T-helper 1 cell (primary cell): ENCODE data around the gene BAD.

Source experiments
- DNase-seq, 5 donors: peaks; one replicate each; pipeline ENCODE4 v3.0.0-alpha.2; 2012 to 2020

The BAD gene

DNA sequence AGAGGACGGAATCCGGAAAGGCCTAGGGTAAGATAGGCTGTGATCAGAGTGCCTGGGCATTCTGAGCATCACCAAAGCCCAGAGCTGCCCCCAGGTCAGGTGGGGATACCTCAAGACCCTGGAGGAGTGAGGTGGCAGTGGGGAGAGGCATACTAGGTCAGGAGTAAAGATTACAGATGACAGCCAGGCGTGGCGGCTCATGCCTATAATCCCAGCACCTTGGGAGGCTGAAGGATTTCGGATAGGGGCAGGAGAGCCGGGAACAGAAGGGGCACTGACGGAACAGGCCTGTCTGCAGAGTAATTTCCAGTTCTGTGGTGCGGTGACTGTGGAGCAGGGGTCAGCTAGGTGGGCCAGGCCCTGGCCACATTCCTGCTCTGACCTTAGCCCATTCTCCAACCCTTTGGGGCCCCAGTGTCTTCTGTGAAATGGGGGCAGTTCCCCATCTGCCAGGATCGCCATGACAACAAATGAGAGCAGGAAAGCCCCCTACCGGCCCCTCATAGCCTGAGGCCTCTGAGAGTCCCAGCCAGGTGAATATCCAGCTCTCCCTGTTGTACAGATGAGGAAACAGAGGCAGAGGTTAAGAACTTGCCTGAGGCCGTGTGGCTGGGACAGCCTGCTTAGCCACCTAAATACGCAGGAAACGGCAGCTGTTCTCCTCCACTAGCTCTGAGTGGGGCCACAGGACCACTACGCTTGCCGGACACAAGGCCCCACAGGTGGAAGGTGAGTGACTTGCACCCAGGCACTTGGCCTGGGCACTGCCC is 9.2 kb downstream of the BAD start:
- no peak for DNase-seq

DNA sequence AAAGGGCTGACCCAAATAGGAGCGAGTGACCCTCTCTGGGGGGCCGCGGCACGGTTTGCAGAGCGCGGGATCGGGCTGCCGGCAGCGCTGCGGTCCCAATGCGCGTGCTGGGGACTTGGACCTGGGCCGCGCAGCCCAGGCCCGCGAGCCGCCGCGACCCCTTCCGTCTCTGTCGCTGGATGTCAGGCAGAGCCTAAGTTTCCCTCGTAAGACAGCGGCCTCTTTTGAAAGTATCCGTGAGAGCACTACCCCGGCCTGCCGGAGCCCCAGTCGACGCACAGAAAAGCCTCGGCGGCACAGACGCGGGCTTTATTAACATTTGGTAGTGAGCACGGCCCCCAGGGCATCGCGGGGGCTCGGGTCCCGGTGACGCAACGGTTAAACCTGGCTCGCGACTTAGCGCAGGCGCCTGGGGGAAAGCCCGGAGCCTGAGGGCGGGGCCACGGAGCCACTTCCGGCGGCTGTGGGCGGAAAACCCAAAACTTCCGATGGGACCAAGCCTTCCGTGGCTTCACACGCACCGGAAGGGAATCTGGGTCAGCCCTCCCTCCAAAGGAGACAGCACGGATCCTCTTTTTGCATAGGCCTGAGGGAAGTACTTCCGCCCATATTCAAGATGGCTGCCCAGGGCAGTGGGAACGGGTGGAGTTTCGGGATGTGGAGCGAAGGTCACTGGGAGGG is 14.8 kb downstream of the BAD start:
- peak; percentile 94 to 99 (median 96) for DNase-seq

DNA sequence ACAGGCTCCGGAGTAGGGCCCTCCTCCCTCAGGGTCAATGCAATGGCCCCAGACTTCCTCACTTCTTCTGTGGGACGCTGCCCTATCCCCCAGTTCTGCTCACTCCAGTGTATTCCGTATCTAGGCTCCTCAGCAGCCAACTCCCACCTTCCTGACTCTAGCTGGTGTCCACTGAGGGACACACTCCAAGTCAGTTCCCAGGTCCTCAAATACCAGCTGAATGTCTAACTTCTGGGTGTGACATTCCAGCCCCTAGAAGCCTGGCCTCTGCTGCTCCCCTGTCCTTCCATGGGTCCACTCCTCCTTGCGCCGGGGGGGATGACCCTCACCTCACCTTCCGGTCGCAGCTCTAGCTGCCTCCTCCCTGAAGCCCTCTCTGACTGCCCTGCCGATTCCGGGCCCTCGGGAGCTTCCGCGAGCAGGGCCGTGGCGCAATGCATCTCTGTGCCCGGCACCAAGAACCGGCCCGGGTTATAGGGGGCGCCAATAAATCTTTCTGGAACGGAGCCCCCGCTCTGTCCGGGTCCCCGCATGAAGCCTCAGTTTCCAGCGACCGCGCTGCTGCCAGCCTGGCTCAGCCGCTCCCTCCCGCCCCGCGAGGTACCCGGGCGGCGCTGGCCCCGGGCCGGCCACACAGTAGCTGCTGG is 15.4 kb downstream of the BAD start:
- peak in 3 of 5 donors; percentile 25 to 63 (median 27) for DNase-seq

DNA sequence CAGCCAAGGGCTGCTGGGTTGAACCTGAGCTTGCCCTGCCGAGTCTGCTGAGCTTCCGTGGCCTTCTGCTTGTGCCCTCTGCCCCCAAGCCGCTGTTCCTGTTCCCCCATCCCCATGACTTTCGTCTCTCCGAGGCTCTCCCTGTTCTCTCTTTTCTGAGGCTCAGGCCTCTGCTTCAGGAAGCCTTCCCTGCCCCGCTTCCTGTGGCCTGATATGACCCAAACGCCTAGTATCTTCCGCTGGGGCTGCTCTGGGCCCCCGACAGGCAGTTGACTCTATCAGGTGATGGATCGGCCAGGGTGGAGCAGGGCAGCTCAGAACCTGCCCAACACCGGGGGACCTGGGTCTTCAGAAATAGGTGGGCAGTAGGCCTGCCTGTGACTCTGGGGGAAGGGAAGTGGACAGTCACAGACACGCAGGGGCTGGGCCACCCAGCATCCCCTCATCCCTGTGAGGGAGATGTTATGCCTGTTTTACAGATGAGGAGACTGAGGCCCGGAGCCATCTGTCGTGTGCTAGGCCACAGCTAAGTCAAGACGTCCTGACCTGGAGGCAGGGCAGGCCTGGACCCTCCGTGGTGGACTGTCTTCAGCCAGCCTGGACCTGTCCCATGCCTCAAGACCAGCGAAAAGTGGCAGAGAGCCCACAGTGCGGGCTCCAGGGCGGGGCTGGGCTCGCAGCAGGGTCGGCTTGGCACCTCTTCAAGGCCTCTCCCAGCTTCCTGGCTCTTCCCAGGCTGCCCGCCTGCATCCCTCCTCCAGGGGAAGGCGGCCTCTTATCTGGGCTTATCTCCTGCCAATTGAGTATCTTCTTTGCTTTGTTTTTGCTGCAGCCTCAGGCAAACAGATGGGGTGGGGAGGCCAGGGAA is 16.2 kb downstream of the BAD start:
- DNase-seq, result no peak

DNA sequence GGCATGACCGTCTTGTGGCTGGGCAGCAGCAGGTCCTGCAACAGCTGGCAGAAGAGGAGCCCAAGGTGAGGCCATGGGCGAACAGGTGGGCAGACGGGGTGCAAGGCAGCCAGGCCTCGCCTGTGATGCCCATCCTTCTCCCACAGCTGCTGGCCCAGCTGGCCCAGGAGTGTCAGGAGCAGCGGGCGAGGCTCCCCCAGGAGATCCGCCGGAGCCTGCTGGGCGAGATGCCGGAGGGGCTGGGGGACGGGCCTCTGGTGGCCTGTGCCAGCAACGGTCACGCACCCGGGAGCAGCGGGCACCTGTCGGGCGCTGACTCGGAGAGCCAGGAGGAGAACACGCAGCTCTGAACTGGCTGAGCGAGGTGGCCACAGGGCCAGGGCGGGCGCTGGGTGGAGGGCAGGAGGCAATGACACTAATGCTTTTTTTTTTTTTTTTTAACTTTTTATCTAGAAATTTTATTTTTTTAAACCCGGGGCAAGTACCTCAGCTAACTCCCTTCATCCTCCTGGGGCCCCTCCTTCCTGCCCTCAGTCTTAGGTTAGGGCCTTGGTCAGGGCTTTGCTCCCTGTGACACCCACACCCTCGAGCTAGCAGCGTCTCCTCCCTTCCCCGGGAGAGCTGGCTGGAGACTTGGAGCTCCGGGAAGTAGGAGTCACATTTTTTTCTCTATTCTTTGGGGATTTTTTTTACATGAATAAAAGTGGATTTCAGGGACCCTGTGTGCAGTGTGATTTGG is 17.1 kb downstream of the BAD start:
- no peak for DNase-seq

DNA sequence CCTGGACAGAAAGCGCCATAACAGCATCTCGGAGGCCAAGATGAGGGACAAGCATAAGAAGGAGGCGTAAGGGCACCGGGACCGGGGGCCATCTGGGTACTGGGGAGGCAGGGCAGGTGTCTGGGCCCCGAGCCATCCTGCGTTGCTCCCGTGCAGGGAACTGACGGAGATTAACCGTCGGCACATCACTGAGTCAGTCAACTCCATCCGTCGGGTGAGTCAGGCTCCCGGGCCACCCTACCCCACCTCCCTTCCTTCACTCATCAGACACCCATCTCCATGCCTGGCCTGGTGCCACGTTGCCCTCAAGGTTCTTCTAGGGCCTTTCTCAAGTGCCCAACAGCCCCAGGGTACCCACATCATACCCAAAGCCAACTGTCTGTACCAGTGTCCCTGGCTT is 18.1 kb downstream of the BAD start:
- DNase-seq, result no peak

DNA sequence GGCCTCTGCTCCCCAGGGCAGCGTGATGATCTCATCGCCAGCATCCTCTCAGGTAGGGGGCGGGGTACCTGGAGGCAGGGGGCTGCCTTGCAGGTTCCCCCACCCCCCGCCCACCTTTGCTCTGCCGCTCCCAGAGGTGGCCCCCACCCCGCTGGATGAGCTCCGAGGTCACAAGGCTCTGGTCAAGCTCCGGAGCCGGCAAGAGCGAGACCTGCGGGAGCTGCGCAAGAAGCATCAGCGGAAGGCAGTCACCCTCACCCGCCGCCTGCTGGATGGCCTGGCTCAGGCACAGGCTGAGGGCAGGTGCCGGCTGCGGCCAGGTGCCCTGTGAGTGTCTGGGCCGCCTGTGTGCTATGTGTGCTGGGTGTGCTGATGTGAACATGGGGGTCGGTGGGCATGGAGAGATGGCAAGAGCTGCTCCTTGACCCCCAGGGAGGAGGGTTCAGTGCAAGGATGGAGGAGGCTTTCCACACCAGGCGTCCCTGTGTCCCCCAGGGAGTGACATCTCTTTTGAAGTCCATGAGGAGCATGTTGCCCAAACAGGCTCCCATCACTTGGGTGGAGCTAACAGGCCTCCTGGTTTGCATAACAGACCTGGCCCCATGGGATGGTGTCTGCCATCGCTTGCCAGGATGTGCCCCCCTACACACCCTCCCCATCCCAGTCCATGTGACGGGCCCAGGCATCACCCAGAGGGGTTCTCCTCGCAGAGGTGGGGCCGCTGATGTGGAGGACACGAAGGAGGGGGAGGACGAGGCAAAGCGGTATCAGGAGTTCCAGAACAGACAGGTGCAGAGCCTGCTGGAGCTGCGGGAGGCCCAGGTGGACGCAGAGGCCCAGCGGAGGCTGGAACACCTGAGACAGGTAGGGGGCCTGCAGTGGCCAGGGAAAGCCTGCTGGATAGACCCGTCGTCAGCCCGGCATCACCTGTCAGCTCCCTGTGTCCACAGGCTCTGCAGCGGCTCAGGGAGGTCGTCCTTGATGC is 19.0 kb downstream of the BAD start:
- no peak for DNase-seq

DNA sequence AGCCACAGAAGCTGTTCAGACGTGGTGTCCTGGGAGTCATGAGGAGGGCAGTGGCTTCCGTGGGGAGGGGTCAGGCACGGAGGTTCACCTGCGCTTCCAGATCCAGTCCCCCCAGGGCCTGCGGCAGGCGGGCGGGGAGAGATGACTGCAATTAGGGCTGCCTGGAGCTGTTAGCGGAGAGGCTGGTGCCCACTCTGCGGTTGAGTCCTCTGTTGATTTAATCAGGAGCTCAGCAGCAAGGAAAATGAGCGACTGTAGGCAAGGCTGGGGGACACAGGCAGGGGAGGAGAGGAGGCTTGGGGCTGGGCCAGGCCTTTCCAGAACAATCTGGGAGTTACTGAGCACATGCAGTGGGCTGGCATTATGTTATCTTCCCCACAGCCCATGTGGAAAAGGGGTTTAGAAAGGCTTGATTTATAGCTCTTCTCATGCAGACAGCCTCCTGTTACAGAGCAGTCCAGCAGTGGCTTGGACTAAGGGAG is 20.1 kb downstream of the BAD start:
- no peak for DNase-seq

DNA sequence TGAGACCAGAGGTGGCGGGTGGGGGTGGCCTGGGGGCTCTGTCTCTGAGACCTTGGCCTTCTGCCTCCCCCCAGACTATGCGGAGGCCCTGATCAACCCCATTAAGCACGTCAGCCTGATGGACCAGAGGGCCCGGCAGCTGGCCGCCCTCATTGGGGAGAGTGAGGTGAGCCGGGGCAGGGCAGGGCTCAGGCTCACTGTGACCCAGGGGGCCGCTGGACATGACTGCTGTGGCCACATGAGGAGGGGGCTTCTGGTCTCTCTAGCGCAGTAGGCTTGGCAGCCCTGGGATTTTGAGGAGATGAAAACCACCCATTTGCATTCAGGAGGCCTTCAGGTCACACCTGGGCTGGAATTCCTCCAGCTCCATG is 20.5 kb downstream of the BAD start:
- DNase-seq, result no peak

DNA sequence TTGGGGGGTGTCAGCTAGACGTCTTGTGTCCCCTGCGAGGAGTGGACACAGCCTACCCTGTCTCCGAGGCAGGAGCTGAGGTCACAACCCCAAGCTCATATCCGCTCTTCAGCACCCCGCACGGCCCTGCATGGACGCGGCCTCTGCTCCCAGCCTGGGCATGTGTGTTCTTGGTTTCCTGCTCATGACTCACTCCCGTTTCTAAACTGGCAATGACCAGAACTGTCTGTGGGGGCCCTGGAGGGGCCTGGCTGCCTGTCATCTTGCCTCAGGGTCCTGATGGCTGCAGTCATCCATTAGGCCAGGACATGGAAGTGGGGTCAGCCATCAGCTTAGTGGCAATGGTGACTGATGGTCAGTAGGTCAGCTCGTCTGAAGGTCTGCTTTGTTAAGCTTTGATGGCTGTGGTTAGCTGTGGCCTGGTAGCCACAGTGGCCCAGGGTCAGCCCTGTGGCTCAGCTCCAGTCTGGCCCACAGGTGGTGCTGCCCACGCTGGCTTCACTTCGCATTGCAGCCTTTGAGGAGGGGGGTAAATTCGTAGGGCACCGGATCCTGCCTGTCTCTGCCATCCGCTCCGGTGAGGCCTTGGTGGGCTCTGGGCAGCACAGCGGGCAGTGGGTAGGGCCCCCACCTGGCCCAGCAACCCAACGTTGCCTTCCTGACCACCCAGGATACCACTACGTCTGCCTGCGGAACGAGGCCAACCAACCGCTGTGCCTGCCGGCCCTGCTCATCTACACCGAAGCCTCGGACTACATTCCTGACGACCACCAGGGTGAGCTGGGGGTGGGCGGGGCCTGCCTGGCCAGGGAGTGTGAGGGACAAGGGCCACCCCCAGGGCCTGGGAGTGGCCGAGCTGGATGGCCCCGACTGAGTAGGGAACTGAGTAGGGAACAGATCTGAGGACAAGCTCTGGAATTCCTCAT is 21.2 kb downstream of the BAD start:
- DNase-seq, result no peak

DNA sequence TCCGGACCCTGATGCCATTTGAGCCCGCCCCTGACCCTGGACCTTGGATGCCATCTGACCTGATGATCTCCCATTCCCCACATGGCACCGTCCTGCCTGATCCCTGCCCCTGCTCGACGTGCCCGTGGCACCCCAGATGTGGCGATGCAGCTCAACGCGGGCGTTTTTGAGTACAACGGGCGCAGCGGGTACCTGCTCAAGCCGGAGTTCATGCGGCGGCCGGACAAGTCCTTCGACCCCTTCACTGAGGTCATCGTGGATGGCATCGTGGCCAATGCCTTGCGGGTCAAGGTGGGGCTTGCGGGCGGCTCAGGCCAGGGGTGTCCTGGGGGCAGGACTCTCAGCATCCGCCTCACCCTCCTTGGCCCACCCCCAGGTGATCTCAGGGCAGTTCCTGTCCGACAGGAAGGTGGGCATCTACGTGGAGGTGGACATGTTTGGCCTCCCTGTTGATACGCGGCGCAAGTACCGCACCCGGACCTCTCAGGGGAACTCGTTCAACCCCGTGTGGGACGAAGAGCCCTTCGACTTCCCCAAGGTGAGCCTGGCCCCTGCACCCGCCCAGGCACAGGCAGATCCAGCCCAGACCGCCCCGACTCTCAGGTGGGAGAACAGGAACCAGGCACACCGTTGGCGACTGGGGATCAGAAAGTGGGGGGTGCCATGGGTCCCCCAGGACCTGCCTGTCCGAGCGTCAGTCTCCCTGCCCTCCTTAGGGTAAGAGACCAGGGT is 22.0 kb downstream of the BAD start:
- no peak for DNase-seq

DNA sequence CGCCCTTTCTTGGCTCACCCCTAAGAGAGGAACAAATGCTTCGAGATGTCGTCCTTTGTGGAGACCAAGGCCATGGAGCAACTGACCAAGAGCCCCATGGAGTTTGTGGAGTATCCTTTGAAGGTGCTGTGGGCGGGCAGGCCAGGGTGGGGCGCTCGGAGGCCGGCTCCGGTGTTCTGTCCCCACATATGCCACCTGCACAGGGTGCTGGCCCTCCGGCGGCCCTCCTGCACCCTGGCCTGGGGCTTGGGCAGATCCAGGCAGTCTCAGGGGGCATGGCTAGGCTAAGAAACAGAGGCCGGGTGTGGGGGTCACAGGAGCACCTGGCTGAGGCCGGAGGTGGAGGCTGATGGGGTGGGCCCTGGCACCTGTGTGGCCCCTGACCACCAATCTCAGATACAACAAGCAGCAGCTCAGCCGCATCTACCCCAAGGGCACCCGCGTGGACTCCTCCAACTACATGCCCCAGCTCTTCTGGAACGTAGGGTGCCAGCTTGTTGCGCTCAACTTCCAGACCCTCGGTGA is 22.8 kb downstream of the BAD start:
- DNase-seq, result no peak

DNA sequence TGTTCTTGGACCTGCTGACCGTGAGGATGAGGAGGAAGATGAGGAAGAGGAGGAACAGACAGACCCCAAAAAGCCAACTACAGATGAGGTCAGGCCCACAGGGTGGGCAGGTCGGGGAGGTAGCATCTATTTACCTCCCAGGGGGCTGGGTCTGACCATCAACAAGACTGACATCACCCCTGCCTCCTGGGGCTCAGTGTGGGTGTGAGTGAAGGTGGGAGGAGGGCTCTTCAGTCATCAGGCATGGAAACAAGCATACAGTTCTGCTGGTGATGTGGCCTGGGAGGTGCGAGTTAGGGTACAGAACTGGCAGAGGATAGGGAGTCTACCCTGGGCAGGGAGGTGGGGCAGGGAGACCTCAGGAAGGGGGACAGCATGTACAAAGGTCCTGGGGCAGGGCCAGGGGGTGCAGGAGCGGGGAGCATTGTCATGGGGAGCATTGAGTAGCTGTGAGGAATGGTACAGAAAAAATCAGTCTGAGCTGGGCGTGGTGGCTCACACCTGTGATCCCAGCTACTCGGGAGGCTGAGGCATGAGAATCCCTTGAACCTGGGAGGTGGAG is 24.2 kb downstream of the BAD start:
- DNase-seq, result no peak

DNA sequence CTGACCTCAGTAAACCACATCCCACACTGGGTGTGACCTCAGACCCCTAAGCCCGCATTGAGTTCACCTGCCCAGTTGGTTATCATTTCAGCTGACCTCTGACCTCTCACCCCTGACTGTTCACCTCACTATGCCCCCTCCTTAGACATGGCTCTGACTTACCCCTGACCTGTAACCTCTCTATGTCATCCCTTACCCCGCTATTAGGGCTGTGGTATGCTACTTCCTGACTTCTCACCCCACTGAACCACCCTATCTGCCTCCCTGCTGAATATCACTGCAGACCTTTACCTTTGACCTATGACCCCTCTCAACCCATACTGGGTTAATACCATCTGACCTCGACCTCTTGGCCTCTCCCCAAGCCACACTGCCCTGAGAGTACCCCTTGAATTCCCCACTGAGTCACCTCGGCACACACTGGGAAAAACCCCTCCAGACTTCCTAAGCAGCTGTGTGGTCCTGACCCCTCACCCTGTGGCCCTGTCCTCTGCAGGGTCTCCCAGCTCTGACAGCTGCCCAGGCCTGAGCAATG is 24.9 kb downstream of the BAD start:
- no peak for DNase-seq

DNA sequence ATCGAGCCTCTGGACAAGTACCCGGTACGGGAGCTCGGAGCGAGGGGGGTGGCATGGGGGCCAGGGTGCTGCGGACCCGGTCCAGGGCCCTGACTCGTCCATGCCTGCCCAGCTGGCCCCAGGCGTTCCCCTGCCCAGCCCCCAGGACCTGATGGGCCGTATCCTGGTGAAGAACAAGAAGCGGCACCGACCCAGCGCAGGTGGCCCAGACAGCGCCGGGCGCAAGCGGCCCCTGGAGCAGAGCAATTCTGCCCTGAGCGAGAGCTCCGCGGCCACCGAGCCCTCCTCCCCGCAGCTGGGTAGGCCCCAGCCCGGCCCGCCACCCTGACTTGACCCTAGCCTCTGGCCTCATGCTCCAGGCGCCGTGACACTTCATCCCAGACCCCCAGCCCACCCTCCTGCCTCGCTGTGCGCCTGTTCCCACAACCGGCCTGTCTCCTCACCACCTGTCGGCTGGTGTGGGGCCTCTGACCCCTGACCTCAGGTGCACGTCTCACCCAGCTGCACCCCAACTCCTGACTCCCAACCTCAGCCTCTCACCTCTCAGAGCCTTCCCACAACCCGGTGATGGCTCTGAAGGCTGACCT is 25.4 kb downstream of the BAD start:
- no peak for DNase-seq

DNA sequence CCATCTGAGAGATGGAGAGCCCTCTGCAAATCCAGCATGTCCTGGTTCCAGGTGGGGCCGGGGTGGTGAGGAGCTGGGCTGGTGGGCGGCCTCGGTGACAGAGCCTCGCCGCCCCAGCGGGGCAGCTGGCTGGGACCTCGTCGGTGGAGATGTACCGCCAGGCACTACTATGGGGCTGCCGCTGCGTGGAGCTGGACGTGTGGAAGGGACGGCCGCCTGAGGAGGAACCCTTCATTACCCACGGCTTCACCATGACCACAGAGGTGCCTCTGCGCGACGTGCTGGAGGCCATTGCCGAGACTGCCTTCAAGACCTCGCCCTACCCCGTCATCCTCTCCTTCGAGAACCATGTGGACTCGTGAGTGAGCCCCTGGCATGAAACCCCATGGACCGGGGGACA is 26.1 kb downstream of the BAD start:
- DNase-seq, result no peak

DNA sequence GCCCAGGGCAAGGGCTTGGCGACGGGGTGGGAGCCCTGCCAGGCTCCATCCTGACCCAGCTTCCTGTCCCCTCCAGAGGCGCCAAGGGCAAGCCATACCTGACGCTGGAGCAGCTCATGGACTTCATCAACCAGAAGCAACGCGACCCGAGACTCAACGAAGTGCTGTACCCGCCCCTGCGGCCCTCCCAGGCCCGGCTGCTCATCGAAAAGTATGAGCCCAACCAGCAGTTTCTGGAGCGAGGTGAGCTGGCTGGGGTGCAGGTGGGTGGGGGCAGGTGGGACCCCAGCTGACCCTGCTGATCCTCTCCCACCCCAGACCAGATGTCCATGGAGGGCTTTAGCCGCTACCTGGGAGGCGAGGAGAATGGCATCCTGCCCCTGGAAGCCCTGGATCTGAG is 28.2 kb downstream of the BAD start:
- no peak for DNase-seq
